ENCODE results near the gene GPC4.
A peak's percentile ranks its signal among the peaks of the same experiment; 100 is the strongest.

Gene GPC4

DNA sequence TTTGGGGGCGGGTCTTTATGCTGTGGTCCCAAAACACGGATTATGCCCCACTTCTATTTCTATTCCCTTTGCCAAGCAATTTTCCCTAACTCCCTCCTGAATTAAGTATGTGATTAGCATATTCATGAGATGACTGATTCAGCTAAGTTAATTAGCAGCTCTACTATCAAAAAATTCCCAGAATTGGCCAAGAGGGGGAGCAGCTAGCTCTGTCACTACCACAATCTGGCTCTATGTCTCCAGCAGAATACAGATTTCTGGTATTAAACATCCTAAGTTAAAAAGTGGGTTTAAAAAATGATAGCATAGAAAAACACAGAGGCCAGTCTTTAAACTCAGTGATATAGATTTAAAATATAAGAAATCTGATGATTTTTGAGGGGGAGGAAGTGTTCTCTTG, 80.3 kb downstream of the GPC4 start:
- Histone ChIP-seq H3K4me3 (no peak overlapping the region), H3K4me1 (peaks cover 0 to 64% (median 0%) of the 10 kb centered on the region in 4 donors), H3K27ac (no peak overlapping the region), H3K36me3 (no peaks in the 10 kb centered on the region), H3K27me3 (no peaks in the 10 kb centered on the region), H3K9me3 (no peaks in the 10 kb centered on the region)
- TF ChIP-seq, protein P1, sequence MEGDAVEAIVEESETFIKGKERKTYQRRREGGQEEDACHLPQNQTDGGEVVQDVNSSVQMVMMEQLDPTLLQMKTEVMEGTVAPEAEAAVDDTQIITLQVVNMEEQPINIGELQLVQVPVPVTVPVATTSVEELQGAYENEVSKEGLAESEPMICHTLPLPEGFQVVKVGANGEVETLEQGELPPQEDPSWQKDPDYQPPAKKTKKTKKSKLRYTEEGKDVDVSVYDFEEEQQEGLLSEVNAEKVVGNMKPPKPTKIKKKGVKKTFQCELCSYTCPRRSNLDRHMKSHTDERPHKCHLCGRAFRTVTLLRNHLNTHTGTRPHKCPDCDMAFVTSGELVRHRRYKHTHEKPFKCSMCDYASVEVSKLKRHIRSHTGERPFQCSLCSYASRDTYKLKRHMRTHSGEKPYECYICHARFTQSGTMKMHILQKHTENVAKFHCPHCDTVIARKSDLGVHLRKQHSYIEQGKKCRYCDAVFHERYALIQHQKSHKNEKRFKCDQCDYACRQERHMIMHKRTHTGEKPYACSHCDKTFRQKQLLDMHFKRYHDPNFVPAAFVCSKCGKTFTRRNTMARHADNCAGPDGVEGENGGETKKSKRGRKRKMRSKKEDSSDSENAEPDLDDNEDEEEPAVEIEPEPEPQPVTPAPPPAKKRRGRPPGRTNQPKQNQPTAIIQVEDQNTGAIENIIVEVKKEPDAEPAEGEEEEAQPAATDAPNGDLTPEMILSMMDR (IDR thresholded peaks at IDR 0.05) = peak; percentile 39 to 45
- DNase-seq = no peak
- intact Hi-C loops (cut with DNase I; ENCODE audit: low total_unique reads) = loop anchor here (10.0 kb wide), 1 partner anchor 340 kb away; no protein-coding TSS in a partner anchor

DNA sequence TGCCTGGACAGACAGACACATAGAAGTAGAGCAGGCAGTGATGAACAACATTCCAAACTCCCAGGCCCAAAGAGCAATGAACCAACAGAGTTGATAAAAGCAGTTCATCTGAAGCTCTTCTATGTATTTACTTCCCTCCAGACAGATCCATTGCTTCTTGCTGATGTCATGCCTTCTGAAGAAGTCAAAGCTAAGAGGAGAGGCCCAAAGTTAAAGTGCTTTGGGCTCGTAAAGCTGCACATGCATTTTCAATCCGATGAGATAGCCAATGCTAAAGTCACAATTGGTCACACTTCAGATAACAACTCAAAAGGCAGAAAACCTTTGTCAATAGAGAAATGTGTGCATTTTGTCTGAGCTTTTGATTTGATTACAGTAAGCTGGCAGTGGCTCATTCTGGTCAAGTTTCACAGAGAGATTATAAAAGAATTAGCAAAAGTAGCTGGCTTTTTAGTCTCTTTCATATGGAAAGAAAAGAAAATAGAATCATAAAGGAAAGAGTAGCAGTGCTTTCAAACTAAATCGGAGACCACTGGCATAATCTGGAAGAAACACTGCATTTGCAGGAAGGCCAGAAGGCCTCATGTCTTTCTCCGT, 82.0 kb downstream of the GPC4 start:
- Histone ChIP-seq H3K9me3 (no peaks in the 10 kb centered on the region), H3K4me1 (peaks cover 0 to 62% (median 0%) of the 10 kb centered on the region in 4 donors), H3K27me3 (no peaks in the 10 kb centered on the region), H3K36me3 (no peaks in the 10 kb centered on the region), H3K27ac (no peak overlapping the region), H3K4me3 (no peak overlapping the region)
- no peak for DNase-seq
- intact Hi-C loops (cut with DNase I; ENCODE audit: low total_unique reads) = loop anchor here (10.0 kb wide), 1 partner anchor 342 kb away; no protein-coding TSS in a partner anchor
- TF ChIP-seq, protein P1 (IDR thresholded peaks at IDR 0.05) = no peak

DNA sequence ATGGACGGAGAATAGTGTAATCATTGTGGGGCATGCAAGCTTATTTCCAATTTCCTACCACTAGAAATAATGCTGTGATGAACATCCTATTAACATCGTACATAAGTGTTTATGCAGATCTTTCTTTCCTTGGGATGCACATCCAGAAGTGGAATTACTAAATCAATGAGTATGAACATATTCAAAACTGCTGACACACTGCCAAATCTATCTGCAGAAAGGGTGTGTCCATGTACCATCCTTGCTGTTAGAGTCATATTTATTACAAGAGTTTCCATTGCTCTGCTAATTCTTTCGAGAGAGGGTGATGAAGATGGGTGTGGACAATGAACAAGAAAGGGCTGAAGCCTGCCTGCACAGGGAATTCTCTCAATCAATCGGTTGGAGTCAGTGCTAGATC, 82.6 kb downstream of the GPC4 start:
- TF ChIP-seq, protein P1 (IDR thresholded peaks at IDR 0.05) = no peak
- H3K27me3 ChIP-seq = no peaks in the 10 kb centered on the region
- intact Hi-C loops (cut with DNase I; ENCODE audit: low total_unique reads) = loop anchor here (10.0 kb wide), 1 partner anchor 342 kb away; no protein-coding TSS in a partner anchor
- DNase-seq = no peak
- no peak overlapping the region for H3K4me3 ChIP-seq
- peaks cover 0 to 62% (median 2%) of the 10 kb centered on the region in 4 donors for H3K4me1 ChIP-seq
- H3K9me3 ChIP-seq = no peaks in the 10 kb centered on the region
- H3K27ac ChIP-seq = no peak overlapping the region
- no peaks in the 10 kb centered on the region for H3K36me3 ChIP-seq

DNA sequence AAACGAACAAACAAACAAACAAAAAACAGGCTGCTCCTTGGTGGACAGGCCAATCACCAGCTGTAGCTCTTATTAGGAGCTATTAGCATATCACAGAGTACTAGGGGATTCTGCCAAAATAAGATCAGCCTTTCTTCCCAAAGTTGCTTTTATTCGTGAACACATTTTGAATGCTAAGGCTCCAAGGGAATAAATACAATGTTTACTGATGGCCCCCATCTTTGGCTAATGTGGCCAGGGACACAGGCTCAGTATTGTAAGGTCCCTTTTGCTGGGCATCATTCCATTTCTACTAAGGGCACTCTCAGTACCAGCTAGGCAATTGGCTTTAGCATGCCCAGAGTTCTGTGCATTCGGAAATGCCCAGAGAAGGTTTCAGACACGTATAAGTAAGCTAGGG, 84.3 kb downstream of the GPC4 start:
- H3K27me3 ChIP-seq = no peaks in the 10 kb centered on the region
- intact Hi-C loops (cut with DNase I; ENCODE audit: low total_unique reads) = loop anchor here (10.0 kb wide), 1 partner anchor 344 kb away; no protein-coding TSS in a partner anchor
- TF ChIP-seq, protein P1 (IDR thresholded peaks at IDR 0.05) = no peak
- no peak for DNase-seq
- H3K4me3 ChIP-seq = no peak overlapping the region
- H3K27ac ChIP-seq = peak overlapping the region in 1 of 2 donors; percentile 70
- H3K4me1 ChIP-seq = peaks cover 0 to 67% (median 3%) of the 10 kb centered on the region in 4 donors
- H3K9me3 ChIP-seq = no peaks in the 10 kb centered on the region
- no peaks in the 10 kb centered on the region for H3K36me3 ChIP-seq

DNA sequence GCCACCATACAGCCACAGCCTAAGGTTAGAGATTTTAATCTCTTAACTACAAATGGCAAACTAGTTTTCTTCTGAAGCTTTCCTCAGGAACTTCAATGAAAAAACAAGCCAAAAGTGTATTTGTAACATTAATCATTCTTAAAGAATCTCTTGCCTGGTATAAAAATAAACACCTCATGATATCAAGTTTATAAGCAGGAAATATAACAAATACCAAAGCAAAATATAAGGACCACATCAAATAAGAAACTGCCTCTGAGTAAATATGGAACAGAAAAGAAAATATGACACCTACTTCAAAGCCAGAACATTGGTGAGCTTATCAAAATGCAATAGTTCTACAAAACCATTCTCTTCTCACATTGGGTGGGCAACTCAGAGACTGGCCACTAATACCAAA, 89.9 kb downstream of the GPC4 start:
- Histone ChIP-seq H3K27ac (peak overlapping the region; percentile 33 to 70), H3K36me3 (no peaks in the 10 kb centered on the region), H3K27me3 (no peaks in the 10 kb centered on the region), H3K4me1 (peaks cover 0 to 62% (median 3%) of the 10 kb centered on the region in 4 donors), H3K4me3 (no peak overlapping the region), H3K9me3 (no peaks in the 10 kb centered on the region)
- DNase-seq = no peak
- TF ChIP-seq, protein P1 (IDR thresholded peaks at IDR 0.05) = no peak
- intact Hi-C loops (cut with DNase I; ENCODE audit: low total_unique reads) = no loop called here
